SIG-M5 treated with dmso at 0.1 percent for 504 hours (cell line): ENCODE measurements around the gene PDE11A.

ENCODE experiments used
- DNase-seq: peaks from one replicate; lab custom pipeline; 2025; ENCODE audit not compliant: unreplicated experiment; lab: John Stamatoyannopoulos, UW

Gene PDE11A

GRCh38 chr2:177582000-177582399, 490.6 kb downstream of the PDE11A start:
- no peak for DNase-seq

DNA sequence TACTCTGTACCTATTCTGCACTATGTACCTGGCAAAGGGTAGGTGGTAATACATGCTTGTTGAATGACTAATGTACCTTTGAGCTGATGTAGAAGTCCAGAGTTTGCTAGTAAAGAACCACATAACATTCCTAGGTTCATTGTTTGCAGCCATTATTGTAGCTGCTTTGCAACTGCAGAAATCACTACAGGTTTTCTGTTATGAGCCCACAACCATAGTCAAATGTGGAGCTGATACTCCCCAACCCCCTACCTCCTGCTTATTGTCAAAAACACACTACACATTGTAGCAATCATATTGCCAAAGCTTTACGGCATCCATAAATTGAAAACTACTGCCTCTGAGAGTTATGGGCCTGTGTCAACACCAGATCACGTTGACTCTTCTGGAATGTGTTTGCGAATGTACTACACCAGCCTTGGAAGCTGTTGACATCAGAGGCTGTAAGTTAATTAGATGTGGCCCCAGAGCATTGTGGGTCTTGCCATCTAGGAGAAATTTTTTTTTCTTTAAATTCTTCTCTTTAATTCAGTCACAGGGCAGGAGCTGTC, 493.0 kb downstream of the PDE11A start:
- no peak for DNase-seq

DNA sequence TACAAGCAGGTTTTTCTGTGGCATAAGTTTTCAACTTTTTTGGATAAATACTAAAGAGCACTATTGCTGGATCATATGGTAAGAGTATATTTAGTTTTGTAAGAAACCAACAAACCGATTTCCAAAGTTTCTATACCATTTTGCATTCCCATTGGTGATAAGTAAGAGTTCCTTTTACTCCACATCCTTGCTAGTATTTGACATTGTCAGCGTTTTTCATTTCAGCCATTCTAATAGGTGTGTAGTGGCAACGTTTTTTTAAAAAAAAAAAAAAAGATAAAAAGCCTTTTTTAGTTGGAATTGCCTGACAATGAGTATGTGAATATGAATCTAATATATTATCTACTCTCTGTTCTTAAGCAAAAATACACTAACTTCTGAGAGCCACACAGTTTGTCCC, 494.1 kb downstream of the PDE11A start:
- no peak for DNase-seq

DNA sequence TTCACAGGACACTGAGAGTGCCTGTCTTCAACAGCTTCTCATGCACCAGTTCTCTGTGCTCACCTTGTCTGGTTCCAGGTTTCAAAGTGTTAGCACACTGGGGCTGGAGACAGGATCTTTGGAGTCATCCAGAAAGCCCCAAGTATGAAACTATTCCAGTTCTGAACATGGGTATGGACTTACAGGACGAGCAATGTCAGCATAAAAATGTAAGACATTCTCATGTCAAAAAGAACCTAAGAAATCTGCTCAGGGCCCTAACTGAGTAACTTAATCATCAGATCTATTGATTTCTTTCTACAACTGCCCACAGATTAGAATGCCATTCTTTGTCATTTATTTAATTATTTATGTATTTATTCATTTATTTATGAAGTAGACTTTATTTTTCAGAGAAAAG, 495.5 kb downstream of the PDE11A start:
- DNase-seq, result no peak

- no peak for DNase-seq
These were observed 497.2 kb downstream of the PDE11A start for GRCh38 chr2:177575358-177575757.

- no peak for DNase-seq
These were observed 498.2 kb downstream of the PDE11A start for GRCh38 chr2:177574356-177574755.
